Measurements from ENCODE around the gene MBP.

GRCh38 chr18:77071711-77072292 lies 60.8 kb downstream of the MBP start:
- TF ChIP-seq POLR2AphosphoS5 (IDR thresholded peaks at IDR 0.05; ENCODE audit: borderline replicate concordance, low read depth, low read length) (no peak), EZH2 (IDR thresholded peaks at IDR 0.05) (no peak), FOXP2 (optimal IDR thresholded peaks at IDR 0.05; ENCODE audit: control extremely low read depth, extremely low read length, insufficient read depth) (no peak)
